ENCODE results near the gene RPS16. TPM values are rescaled to one million over a fixed set of nuclear protein-coding genes. Genes with fewer than 3 reads are reported as not detected.
A peak's percentile ranks its signal among the peaks of the same experiment; 100 is the strongest.

Gene RPS16
- total and polyA plus RNA-seq, 3 donors from 2014 or later, result 628 to 1,146 (median 1,122) TPM

GRCh38 chr19:39401070-39401548, 34.6 kb downstream of the RPS16 start:
- H3K27me3 ChIP-seq, result no peaks in the 10 kb centered on the region
- H3K4me1 ChIP-seq, result peaks cover 45% of the 10 kb centered on the region
- no peaks in the 10 kb centered on the region for H3K36me3 ChIP-seq (ENCODE audit: low read depth, missing control alignments)
- H3K27ac ChIP-seq, result peak overlapping the region; percentile 95 to 97
- no peak for DNase-seq
- intact Hi-C loops (cut with DNase I; ENCODE audit: low total_unique reads), result no loop called here
- no peaks in the 10 kb centered on the region for H3K9me3 ChIP-seq
- no peak overlapping the region for H3K4me3 ChIP-seq
- WGBS, 2 donors, result 67% methylated on average over 4 of the region's 4 CpGs
- TF ChIP-seq CTCF (IDR thresholded peaks at IDR 0.05) (no peak), POLR2A (IDR thresholded peaks at IDR 0.05) (no peak)

DNA sequence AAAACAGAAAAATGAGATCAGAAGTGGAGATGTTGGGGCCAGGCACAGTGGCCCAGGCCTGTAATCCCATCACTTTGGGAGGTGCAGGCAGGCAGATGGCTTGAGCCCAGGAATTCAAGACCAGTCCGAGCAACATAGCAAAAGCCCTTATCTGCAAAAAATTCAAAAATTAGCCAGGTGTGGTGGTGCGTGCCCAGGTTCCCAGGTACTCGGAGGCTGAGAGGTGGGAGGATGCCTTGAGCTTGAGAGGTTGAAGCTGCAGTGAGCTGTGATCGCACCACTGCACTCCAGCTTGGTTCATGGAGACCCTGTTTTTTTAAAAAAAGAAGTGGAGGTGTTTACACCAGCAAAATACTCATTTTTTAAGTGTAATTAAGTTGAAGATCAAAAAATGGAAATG, 35.7 kb downstream of the RPS16 start:
- peak overlapping the region in 1 of 2 donors; percentile 75 for H3K27ac ChIP-seq
- no peak for DNase-seq
- H3K9me3 ChIP-seq, result no peaks in the 10 kb centered on the region
- TF ChIP-seq CTCF (IDR thresholded peaks at IDR 0.05) (no peak), POLR2A (IDR thresholded peaks at IDR 0.05) (no peak)
- peaks cover 35% of the 10 kb centered on the region for H3K4me1 ChIP-seq
- intact Hi-C loops (cut with DNase I; ENCODE audit: low total_unique reads), result no loop called here
- H3K4me3 ChIP-seq, result no peak overlapping the region
- WGBS, 2 donors, result 80 to 83% methylated on average over 4 of the region's 4 CpGs
- H3K27me3 ChIP-seq, result no peaks in the 10 kb centered on the region
- H3K36me3 ChIP-seq (ENCODE audit: low read depth, missing control alignments), result no peaks in the 10 kb centered on the region

DNA sequence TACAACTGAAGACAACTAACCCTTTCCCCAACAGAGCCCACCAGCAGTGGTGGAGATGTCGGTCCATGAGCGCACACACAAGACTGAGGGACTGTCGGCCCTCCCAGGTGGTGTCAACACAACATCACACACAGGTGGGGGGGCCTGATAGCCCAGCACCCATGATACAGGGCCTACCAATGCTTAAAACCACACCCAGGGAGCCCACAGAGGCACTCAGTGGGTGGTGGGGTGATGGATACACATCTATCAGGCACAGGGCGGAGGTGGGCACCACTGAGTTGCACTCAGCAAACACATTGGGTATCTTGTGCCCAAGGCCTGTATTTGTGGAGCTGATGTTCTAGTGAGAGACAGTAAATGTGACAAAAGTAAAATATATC, 36.1 kb downstream of the RPS16 start:
- Histone ChIP-seq H3K27me3 (no peaks in the 10 kb centered on the region), H3K27ac (peak overlapping the region in 1 of 2 donors; percentile 75), H3K4me3 (no peak overlapping the region), H3K36me3 (ENCODE audit: low read depth, missing control alignments) (no peaks in the 10 kb centered on the region), H3K4me1 (peaks cover 34% of the 10 kb centered on the region), H3K9me3 (no peaks in the 10 kb centered on the region)
- 91 to 96% methylated on average over 4 of the region's 4 CpGs for WGBS, 2 donors
- TF ChIP-seq POLR2A (IDR thresholded peaks at IDR 0.05), result no peak
- no peak for TF ChIP-seq CTCF (IDR thresholded peaks at IDR 0.05)
- DNase-seq, result no peak
- intact Hi-C loops (cut with DNase I; ENCODE audit: low total_unique reads), result no loop called here

DNA sequence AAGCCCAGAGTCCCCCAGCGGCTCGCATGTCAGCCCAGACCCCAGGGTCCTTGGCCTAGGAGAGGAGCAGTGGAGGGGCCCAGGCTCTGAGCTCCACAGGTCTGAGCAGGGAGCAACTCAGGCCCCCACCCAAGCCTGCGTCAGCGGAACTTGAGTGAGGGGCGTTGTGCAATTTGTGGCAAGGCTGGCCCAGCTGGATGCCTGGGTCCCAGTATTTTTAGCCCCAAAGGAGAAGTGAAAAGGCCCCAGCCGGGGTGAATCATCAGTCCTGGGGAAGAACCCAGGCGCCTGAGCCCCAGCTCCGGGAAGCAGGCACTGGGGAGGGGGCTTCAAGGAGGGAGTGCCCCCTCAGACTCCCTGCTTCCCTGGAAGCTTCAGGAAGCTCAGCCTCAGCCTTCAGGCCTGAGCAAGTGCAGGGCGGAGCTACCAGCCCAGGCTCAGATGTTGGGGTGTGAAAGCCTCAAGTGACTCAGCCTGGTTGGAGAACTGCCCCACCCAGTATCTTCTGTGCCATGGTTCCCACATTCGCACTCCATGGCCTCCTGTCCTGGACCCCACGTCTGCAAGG, 37.4 kb downstream of the RPS16 start:
- peak; percentile 62 for DNase-seq
- peaks cover 29% of the 10 kb centered on the region for H3K4me1 ChIP-seq
- H3K36me3 ChIP-seq (ENCODE audit: low read depth, missing control alignments), result no peaks in the 10 kb centered on the region
- 78 to 81% methylated on average over 5 to 11 of the region's 11 CpGs for WGBS, 2 donors
- peak overlapping the region; percentile 75 to 90 for H3K27ac ChIP-seq
- H3K9me3 ChIP-seq, result no peaks in the 10 kb centered on the region
- intact Hi-C loops (cut with DNase I; ENCODE audit: low total_unique reads), result no loop called here
- no peak for TF ChIP-seq CTCF (IDR thresholded peaks at IDR 0.05)
- no peak for TF ChIP-seq POLR2A (IDR thresholded peaks at IDR 0.05)
- no peak overlapping the region for H3K4me3 ChIP-seq
- H3K27me3 ChIP-seq, result no peaks in the 10 kb centered on the region
